ENCODE data around the gene TSPAN18.

DNA sequence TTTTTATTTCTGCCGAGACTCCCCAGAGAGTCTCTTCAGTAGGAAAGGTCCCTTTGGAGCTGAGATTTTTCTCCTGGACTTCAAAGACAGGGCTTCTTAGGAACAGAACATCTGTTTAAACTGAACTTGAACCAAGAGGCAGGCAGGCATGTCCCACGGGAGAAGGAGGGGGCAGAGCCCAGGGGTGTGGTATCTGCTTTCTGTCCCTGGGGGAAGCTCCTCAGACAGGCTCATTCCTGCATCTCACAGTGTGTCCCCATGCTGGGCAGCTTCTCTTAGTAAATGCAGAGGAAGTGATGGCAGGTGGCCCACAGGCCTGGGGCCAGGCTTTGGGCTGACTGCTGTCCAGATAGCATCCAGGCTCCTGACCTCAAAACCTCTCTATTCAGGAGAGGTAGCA lies 47.3 kb downstream of the TSPAN18 start:
- TF ChIP-seq, protein P1, sequence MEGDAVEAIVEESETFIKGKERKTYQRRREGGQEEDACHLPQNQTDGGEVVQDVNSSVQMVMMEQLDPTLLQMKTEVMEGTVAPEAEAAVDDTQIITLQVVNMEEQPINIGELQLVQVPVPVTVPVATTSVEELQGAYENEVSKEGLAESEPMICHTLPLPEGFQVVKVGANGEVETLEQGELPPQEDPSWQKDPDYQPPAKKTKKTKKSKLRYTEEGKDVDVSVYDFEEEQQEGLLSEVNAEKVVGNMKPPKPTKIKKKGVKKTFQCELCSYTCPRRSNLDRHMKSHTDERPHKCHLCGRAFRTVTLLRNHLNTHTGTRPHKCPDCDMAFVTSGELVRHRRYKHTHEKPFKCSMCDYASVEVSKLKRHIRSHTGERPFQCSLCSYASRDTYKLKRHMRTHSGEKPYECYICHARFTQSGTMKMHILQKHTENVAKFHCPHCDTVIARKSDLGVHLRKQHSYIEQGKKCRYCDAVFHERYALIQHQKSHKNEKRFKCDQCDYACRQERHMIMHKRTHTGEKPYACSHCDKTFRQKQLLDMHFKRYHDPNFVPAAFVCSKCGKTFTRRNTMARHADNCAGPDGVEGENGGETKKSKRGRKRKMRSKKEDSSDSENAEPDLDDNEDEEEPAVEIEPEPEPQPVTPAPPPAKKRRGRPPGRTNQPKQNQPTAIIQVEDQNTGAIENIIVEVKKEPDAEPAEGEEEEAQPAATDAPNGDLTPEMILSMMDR (IDR thresholded peaks at IDR 0.05) = no peak
- no peak for TF ChIP-seq POLR2AphosphoS5 (IDR thresholded peaks at IDR 0.05; ENCODE audit: low read depth, low read length)
- no peak for TF ChIP-seq TCF7L2 (IDR thresholded peaks at IDR 0.05; ENCODE audit: low read depth, low read length)
- TF ChIP-seq SIN3A (IDR thresholded peaks at IDR 0.05; ENCODE audit: borderline replicate concordance, insufficient read depth, low read depth, low read length) = no peak
- TF ChIP-seq, protein P2, sequence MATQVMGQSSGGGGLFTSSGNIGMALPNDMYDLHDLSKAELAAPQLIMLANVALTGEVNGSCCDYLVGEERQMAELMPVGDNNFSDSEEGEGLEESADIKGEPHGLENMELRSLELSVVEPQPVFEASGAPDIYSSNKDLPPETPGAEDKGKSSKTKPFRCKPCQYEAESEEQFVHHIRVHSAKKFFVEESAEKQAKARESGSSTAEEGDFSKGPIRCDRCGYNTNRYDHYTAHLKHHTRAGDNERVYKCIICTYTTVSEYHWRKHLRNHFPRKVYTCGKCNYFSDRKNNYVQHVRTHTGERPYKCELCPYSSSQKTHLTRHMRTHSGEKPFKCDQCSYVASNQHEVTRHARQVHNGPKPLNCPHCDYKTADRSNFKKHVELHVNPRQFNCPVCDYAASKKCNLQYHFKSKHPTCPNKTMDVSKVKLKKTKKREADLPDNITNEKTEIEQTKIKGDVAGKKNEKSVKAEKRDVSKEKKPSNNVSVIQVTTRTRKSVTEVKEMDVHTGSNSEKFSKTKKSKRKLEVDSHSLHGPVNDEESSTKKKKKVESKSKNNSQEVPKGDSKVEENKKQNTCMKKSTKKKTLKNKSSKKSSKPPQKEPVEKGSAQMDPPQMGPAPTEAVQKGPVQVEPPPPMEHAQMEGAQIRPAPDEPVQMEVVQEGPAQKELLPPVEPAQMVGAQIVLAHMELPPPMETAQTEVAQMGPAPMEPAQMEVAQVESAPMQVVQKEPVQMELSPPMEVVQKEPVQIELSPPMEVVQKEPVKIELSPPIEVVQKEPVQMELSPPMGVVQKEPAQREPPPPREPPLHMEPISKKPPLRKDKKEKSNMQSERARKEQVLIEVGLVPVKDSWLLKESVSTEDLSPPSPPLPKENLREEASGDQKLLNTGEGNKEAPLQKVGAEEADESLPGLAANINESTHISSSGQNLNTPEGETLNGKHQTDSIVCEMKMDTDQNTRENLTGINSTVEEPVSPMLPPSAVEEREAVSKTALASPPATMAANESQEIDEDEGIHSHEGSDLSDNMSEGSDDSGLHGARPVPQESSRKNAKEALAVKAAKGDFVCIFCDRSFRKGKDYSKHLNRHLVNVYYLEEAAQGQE (IDR thresholded peaks at IDR 0.05; ENCODE audit: insufficient read depth in 1 of 2, low read depth in 2 of 2, low read length in 1 of 2) = no peak

All from Panc1 (cell line).